OCI-LY7 (cell line): ENCODE results near the gene AUTS2.

ENCODE experiments used
- EZH2phosphoT487 ChIP-seq: fragments of 200-600 bp; sonication (generic); IDR thresholded peaks from 2 replicates; pipeline ENCODE4 v1.6.1; 2018; ENCODE audit warnings: low read depth, borderline replicate concordance, mild to moderate bottlenecking, mixed run types, antibody characterized with exemption, low read length, moderate library complexity, mixed read lengths
- TF ChIP-seq, protein P1 (sequence below): fragments of 200-600 bp; sonication (generic); conservative IDR thresholded peaks from 2 replicates; pipeline ENCODE4 v1.5.1; 2014; ENCODE audit warnings: mild to moderate bottlenecking, antibody characterized with exemption, low read length, moderate library complexity, mixed read lengths

DNA sequence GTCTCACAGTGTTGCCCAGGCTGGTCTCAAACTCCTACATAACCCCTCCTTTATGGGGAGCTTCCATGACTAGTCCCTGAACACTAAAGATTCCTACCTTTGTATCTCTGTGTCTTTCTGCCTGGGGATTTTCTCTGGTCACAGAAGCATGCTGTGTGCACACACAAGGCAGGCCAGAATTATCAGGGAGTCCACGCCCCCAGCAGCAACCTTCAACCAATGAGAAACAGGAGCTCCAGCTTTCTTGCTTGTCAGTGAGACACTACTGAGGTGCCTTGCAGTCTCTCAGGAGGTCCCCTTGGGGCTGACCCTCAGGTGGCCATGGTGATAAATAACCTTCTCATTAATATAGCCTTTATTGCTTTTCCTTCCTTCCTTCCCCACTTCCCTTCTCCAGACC, 45.1 kb upstream of the AUTS2 start:
- TF ChIP-seq, protein P1, sequence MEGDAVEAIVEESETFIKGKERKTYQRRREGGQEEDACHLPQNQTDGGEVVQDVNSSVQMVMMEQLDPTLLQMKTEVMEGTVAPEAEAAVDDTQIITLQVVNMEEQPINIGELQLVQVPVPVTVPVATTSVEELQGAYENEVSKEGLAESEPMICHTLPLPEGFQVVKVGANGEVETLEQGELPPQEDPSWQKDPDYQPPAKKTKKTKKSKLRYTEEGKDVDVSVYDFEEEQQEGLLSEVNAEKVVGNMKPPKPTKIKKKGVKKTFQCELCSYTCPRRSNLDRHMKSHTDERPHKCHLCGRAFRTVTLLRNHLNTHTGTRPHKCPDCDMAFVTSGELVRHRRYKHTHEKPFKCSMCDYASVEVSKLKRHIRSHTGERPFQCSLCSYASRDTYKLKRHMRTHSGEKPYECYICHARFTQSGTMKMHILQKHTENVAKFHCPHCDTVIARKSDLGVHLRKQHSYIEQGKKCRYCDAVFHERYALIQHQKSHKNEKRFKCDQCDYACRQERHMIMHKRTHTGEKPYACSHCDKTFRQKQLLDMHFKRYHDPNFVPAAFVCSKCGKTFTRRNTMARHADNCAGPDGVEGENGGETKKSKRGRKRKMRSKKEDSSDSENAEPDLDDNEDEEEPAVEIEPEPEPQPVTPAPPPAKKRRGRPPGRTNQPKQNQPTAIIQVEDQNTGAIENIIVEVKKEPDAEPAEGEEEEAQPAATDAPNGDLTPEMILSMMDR = no peak
- no peak for TF ChIP-seq EZH2phosphoT487
